GM21390 (cell line): Measurements from ENCODE around the gene SRMS.

ENCODE experiments used
- ATAC-seq: cut with Tn5 transposase; IDR thresholded peaks from one replicate; pipeline ENCODE4 v1.9.1; 2021; ENCODE audit not compliant: unreplicated experiment

The SRMS gene, protein sequence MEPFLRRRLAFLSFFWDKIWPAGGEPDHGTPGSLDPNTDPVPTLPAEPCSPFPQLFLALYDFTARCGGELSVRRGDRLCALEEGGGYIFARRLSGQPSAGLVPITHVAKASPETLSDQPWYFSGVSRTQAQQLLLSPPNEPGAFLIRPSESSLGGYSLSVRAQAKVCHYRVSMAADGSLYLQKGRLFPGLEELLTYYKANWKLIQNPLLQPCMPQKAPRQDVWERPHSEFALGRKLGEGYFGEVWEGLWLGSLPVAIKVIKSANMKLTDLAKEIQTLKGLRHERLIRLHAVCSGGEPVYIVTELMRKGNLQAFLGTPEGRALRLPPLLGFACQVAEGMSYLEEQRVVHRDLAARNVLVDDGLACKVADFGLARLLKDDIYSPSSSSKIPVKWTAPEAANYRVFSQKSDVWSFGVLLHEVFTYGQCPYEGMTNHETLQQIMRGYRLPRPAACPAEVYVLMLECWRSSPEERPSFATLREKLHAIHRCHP

DNA sequence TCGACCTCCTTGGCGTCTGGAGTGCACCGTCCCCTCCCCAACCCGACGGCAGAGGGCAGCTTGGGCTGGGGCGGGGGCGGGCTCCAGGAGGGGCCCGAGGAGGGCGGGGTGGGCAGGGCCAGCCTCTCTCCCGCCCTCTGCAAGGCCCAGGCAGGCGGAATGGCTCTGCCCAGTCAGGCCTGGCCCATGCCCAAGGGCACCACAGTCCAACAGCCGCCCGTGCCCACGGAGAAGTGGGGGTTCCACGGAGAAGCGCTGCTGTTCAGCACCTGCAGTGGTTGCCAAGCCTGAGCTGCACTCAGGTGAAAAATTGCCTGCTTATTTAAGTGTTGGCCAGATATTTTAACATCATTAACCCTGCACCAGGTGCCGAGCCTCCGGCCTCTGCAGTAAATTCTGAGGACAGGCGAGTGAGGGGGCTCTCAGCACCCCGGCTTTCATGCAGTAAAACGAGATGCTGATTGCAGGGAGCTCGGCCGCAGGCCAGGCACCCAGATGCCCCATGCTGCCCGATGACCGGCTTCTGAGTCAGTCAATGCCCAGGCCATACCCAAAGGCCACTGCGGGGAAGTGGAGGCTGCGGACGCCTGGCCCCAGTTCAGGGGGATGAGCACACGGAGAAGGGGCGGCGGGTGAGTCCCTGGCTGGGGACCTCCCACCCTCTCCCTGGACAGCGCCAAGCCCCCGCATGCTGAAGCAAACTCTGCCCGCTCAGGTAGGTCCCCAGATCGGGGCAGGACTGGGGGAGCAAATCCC, at the start of gene SRMS:
TSS of gene SRMS (minus strand) at position 25 of the 756 bp plus-strand sequence. CDS start 286 bp downstream, outside the sequence.
- ATAC-seq, result no peak

DNA sequence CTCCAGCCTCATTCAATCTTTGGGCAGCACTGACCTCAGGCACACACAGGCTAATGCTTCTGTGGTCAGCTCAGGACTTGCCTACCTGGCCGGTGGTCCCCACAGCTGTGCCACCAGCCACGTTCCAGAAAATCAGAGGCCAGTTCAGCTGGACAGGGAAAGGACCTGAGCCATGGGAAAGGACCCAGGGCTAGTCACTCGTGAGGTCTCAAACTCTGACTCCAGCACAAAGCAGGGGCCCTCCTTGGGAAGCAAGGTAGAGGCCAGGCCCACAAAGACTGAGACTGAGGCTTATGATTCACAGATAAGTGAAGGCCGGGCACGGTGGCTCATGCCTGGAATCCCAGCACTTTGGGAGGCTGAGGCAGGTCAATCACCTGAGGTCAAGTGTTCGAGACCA, 48.9 kb upstream of the SRMS start:
- ATAC-seq, result no peak

DNA sequence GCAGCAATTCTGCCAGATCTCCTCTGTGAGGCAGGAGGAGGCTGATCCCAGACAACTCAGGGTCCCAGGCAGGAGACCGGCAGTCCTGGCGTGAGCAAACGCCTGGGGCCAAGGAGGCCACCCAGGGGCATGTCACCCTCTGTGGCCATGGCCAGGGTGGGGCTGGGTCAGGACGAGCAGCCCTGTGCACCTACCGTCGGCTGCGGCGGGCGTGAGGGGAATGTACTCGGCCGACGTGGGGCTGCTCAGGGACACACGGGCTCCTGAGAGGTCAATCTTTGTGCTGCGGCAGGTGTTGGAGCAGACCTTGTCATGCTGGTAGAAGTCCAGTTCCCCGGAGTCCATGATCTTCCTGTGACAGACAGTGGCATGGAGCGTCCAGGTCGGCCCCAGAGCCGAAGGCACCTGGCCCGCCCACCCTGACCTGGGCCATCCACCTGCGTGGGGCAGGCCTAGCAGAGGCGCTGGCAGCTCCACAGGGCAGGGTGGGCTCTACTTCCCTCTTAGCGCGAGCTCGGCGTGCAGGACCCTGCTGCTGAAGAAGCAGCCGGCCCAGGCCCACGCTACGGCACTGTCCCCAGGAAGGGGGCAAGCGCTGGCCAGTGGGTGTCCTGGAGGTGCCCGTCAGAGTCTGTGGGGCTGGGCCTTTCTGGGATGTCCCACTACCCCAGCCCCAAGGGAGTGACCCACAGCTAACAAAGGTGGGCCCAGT, 48.0 kb upstream of the SRMS start:
- ATAC-seq, result no peak

DNA sequence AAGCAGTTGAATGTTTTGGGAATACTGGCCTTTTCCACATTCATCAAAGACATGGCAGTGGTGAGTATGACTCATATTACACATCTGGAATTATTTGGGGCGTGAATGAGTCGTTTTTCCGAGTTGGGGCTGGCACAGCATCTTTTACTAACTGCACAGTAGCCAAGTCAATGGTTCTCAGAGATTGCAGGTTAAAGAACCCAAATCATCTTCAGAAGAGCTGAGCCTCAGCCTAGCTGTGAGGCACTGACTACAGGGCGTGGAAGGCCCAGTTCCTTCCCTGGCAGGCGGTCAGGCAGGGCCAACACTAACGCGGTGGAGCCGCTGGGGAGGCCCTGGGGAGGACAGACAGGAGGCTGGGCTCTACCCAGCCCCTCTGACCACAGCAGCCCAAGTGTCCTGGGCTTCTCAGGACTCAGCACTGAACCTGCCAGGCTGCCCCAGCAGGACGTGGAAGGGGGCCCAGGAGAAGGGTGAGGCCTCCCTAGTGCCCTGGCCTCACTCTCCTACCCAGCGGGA, 46.6 kb upstream of the SRMS start:
- ATAC-seq, result no peak

DNA sequence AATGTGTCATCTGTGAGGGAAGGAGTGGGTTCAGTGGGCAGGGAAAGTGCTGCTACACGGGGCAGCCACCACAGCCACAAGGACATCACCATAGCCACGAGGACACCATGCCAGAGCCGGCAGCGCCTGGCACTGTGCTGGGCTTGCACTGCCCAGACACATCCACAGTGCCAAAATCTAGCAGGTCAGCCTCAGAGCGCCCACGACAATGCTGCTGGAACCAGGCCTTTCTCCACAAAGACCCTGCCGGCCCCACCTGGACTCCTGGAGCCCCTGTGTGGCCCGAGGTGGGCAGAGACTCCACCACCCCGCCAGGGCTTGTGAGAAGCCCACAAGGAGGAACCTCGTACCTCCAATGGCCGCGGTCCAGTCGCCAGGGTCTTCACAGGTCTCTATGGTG, 45.1 kb upstream of the SRMS start:
- no peak for ATAC-seq

DNA sequence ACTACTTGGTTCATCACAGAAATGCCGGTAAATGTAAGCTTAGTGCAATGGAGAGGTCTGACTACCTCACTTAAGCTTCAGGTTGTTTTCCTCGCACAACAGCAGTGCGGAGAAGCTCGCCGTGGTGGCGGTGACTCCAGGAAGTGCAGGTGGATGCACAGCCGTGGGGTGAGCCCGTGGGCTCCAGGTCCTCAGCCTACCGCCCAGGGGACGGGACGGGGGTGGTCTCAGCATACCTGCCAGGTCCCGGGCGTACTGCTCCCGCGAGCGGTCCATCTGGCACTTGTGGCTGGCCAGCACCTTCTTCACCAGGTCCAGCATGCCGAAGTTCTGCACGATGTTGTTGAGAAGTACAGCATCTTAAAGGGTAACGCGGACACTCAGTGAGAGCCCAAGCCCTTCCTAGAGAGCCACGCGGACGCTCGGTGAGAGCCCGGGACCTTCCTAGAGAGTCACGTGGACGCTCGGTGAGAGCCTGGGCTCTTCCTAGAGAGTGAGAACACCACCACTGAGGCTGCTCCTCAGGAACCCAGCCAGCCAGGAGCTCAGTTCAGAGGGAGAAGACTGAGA, 44.3 kb upstream of the SRMS start:
- no peak for ATAC-seq

DNA sequence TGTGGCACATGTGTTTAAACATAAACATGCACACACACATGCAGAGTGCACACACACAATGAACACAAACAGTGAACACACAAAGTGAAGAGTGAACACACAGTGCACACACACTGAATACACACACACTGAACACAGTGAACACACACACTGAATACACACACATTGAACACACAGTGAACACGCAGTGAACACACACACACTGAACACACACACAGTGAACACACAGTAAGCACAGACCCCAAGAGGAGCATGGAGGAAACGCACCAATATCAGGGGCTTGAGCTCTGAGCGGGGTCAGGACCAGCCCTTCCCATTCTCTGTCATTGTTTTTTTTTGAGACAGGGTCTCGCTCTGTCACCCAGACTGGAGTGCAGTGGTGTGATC, 43.6 kb upstream of the SRMS start:
- no peak for ATAC-seq

DNA sequence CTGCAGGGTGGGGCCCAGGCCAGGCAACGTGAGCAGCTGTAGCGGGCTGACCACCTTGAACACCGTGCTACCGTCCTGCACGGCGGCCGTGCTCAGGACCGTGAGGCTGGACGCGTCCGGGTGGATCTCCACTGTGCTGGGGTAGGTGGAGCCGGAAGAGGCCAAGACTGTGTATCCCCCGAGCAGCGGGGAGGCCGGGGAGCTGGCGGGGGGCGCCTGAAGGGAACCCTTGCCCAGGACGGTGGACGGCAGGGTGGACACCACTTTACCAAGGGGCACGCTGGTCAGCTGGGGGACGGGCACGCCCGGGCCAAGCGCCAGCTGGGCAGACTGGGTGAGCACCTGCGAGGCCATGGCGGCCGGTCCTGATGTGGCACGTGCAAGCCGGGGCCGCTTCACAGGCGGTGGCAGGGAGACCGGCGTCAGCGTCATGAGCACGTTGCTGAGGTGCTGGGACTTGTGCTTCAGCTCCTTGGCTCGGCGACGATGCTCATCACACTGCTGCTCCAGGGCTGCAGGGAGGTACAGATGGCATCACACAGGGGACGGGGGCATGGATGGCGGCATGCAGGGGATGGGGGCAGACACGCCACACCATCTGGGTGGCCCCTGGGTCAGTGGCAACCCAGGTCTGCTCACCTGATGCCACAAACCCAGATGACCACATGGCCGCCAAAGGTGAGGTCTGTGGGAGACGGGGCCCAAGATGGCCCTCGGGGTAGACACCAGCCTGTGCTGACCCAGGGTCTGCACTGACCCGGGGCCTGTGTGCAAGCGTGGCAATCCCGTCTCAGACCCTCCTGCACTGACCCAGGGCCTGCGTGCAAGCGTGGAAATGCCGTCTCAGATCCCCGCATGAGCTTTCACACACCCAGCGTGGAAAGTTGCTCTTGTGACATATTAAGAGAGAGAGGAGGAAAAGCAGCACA, 42.9 kb upstream of the SRMS start:
- ATAC-seq, result no peak

DNA sequence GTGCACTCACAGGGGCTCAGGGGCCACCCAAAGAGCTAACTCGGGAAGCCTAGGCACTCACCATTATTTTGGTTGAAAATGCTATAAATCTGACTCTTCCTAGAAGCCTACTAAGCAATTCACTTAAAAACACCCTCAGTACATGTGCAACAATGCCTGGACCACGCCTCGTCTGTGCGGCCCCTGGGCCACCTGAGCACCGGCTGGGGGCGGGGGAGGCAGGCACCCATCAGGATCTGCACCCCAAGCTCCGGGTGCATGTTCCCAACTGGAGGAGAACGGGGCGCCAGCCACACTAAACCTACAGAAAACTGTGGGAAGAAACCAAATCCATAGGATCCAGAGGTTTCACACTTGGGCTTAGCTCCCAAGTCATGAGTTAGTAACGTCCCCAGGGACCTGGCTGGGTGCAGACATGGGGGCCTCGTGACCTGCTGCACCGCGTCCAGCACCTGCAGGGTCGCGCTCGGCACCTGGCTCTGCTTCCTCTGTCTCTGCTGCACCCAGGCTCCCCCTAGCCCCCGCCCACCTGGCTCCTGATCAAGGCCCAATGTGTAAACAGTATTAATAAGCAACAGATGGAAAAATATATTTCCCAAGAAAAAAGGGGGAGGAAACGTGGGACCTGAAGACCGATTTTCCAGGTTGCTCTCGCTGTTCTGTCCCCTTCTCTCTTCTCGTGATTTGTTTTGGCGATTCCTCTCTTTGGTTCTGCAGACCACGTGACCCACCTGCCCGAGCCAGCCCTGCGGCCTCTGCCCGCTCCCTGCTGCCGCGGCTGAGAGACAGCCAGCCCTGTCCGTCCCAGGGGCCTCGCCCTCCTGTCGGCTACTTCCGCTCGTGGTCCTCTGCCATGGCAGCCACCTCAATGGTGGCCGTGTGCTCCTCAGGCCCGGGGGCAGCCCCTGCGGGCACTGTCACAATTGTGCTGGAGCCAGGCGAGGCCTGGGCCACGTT, 42.0 kb upstream of the SRMS start:
- ATAC-seq, result no peak

DNA sequence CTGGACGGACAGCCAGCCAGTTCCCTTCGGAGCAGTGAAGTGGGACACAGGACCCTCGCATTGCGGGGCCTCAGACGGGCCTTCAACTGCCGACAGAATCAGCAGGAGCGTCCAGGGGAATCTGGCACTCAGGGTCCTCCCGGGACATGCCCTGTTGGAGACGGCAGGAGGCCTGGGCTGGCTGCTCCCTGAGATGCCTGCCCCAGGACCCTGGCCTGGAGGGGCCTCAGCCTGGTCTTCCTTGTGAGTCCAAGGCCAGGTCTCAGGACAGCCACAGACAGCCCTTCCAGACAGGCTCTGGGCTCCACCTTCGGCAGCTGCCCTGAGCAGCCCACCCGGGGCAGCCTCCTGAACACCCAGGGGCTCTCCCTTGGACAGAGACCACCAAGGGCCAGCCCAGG, 41.1 kb upstream of the SRMS start:
- no peak for ATAC-seq

DNA sequence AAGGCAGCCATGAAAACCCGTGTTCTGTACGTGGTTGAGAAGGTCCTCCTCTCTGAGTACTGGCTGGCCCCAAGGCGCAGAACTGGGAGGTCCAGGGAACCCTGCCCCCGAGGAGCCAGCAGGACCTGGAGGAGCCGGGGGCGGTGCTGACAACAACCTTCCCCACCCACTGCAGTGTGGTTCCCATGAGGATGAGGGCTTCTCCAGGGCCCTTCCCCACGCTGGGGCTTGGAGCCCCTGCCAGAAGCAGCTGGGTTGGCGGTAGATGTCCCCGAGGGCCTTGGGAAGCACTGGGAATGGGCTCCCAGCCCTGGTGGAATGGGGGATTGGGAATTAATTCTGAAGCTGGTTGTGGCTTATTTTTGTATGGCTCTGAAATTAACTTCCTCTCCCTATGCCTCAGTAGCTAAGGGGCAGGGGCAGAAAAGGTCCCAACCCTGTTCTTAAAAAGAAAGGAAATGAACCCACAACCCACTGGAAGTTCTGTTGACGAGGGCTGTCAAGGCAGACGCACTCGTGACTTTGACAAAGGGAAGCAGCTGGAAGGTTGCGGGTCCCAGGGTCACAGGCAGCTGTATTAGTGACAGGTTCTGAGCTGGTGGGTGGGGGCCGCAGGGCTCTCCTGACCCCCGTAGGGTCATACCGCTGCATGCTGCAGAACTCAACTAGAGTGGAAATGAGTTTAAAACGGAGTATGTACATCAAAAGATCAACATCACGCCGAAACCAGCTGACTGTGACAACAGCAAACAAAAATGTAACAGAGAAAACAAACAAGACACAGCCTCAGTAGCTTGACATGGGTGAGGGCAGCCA, 40.4 kb upstream of the SRMS start:
- no peak for ATAC-seq

DNA sequence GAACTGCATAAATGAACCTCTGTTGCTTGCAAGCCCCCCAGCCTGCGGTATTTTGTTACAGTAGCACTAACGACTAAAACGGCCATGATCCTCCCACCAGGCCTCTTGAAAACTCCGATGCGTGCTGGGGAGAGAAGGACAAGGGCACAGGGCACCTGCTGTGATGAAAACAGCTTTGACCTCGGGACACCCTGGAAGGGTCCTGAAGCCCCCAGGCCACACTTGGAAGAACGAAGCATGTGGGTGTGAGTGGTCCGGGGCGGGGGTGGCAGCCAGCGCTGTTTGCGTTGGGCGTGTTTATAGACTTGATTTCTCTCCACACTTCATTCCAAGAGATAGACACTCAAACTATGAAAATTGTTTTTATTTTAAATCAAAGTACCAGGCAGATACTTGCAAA, 39.7 kb upstream of the SRMS start:
- ATAC-seq, result no peak

DNA sequence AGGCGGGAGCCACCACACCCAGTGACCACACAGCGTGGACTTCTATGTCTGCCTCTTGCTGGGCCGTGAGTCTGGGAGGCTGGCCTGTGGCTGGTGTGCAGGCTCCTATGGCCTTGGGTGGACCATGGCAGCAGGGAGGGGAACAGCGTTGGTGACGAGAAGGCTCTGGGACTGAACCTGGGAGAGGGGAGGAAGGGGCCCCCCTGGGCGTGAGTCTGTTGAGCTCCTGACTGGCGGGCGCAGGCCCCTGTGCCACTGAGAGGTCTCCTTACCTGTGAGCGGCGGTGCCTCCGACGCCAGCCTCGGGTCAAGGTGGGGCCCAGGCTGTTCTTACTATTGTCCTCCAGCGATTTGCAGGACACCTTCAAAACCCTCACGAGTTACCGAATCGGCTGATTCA, 39.2 kb upstream of the SRMS start:
- ATAC-seq, result no peak

DNA sequence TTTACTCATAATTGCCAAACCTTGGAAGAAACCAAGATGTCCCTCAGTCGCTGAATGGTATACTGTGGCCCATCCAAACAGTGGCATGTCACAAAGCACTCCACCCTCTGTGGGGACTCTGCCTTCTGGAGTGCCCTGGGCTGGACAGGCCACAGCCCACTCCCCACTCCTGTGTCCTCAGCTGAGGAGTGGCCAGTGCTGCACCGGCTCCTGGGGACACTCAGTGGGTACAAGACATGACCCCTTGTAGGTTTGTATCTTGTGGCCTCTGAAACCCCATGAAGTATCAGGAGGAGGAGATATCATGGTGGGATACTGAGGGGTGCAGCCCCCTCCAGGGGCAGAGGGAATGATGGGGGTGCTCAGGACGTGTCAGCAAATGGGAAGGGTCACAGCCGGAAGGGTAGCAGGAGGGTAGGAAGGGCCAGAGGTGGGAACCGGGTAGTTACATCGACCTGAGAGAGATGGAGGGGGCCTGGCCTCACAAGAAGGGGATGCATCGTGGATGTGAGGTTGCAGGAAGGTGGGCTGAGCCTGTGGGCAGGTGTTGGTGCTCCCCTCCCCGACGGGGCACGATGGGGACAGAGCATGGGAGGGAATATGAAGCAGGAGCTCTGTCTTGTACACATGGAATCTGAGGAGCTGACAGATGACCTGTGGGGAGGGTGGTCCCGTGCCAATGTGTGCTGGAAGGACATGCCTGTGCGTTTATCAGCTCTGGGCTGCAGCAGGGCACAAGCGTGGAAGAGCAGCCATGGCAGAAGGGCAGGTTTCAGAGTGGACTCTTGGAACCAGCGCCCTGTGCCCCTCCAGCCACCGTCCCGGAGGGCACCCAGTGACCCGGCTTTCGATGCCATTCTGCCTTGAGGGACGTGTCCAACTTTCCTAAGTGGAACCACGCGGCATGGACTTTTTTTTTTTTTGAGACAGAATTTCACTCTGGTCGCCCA, 38.3 kb upstream of the SRMS start:
- ATAC-seq, result no peak

DNA sequence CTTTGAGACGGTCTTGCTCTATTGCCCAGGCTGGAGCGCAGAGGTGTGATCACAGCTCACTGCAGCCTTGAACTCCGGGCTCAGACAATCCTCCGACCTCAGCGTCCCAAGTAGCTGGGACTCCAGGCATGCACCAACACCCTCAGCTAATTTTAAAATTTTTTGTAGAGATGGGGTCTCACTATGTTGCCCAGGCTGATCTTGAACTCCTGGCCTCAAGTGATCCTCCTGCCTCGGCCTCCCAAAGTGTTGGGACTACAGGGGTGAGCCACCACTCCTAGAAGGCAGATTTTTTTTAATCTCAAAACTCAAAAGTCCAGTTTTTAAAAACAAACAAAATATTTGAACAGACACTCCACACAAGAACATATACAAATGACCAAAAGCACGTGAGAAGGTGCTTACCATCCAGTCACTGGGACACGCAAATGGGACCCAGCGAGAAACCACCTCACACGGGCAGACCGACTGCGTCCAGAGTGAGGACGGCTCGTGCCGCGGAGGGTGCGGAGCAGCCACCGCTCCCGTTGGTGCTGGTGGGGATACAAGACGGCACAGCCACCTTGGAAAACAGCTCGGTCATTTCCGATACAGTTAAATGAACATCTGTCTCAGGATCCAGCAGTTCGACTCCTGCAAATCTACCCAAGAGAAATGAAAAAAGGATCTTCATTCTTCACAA, 35.0 kb upstream of the SRMS start:
- no peak for ATAC-seq

DNA sequence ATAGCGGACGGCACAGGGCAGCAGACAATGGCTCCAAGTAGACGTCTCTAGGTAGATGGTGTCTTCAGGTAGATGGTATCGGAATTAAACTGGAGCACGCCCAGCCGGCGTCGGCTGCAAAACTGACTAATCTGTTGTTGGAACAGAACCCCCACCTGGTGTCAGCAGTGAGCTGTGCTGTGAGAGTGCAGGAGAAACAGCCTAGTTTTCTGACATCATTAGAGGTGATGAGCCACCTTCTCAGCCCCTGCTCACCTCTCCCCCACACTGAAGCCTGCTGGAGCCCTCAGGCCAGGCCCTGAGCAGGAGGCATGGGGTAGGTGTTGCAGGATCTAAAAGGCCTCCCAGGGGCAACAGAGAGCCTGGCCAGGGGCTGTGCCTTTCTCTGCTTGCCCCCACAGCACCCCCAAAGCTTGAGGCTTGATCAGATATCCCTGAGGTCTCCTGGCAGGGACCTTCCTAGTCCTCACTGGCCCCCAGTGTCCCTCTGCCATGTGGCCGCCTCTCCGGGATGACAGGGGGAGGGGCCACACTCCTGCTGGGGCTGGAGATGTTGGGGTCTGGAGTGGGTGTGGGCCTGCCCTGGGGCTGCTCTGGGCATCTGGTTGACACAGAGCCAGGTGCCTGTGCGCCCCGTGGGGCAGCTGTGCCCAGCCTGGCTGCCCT, 33.4 kb upstream of the SRMS start:
- no peak for ATAC-seq
